Caco-2 (cell line): Measurements from ENCODE around the gene ITGB2. TPM values are rescaled to one million over a fixed set of nuclear protein-coding genes. Genes with fewer than 3 reads are reported as not detected.

ENCODE experiments used
- BruUV-seq: library from RNA; stranded (reverse); fragments of 400-500 nt; replicated peaks from 2 replicates; lab custom pipeline; 2021; lab: Mats Ljungman, UMichigan
- CTCF ChIA-PET: fragments of 300-600 bp; sonication (Branson Sonifier 250); formaldehyde crosslinking; loops from one replicate; lab custom pipeline; 2022; ENCODE audit warnings: antibody characterized with exemption; lab: Charles Lee
- POLR2A ChIA-PET: fragments of 300-600 bp; sonication (Branson Sonifier 250); formaldehyde crosslinking; loops from one replicate; lab custom pipeline; 2022; ENCODE audit warnings: antibody characterized with exemption; lab: Charles Lee
- DNase-seq, 2 experiments: peaks; one replicate each; pipeline versions ENCODE4 v3.0.0 to v3.0.0-alpha.2; 2020 to 2022
- H3K27me3 ChIP-seq: replicated peaks from 2 replicates; pipeline ENCODE4 v1.6.0; 2011; ENCODE audit warnings: low read length; ENCODE audit not compliant: control insufficient read depth, insufficient read depth
- H3K36me3 ChIP-seq: 2 replicates; pipeline ENCODE4 v1.5.1; 2011; ENCODE audit warnings: low read length; ENCODE audit not compliant: control insufficient read depth, insufficient read depth
- H3K4me1 ChIP-seq: fragments of 250-450 bp; sonication (Bioruptor Pico); 2 replicates; pipeline ENCODE4 v1.5.1; 2020; ENCODE audit warnings: mild to moderate bottlenecking
- H3K4me3 ChIP-seq: 2 replicates; pipeline ENCODE4 v1.5.1; 2011; ENCODE audit warnings: low read depth, mild to moderate bottlenecking, control low read depth, low read length
- H3K9me3 ChIP-seq: fragments of 250-450 bp; sonication (Bioruptor Pico); 2 replicates; pipeline ENCODE4 v1.5.1; 2020; ENCODE audit warnings: mild to moderate bottlenecking, moderate library complexity
- H3K27ac Mint-ChIP-seq: one replicate; pipeline ENCODE4 v1.8.0; 2022; ENCODE audit warnings: mixed read lengths; ENCODE audit not compliant: unreplicated experiment
- H3K27me3 Mint-ChIP-seq: one replicate; pipeline ENCODE4 v1.8.0; 2022; ENCODE audit warnings: mixed read lengths; ENCODE audit not compliant: insufficient read depth, unreplicated experiment
- H3K36me3 Mint-ChIP-seq: one replicate; pipeline ENCODE4 v1.8.0; 2022; ENCODE audit warnings: mild to moderate bottlenecking, mixed read lengths; ENCODE audit not compliant: insufficient read depth, unreplicated experiment
- H3K4me1 Mint-ChIP-seq: one replicate; pipeline ENCODE4 v1.8.0; 2022; ENCODE audit warnings: low read depth, mixed read lengths; ENCODE audit not compliant: unreplicated experiment
- H3K4me3 Mint-ChIP-seq: one replicate; pipeline ENCODE4 v1.8.0; 2022; ENCODE audit warnings: mild to moderate bottlenecking, moderate library complexity, mixed read lengths; ENCODE audit not compliant: unreplicated experiment
- H3K9me3 Mint-ChIP-seq: one replicate; pipeline ENCODE4 v1.8.0; 2022; ENCODE audit warnings: mixed read lengths; ENCODE audit not compliant: unreplicated experiment
- CTCF ChIP-seq, 2 experiments: fragments of 200-600 bp in 1 of 2; IDR thresholded peaks; 1 replicate in 1 of 2; 2 replicates in 1 of 2; pipeline versions ENCODE4 v1.5.1 to v1.8.0; 2011 to 2022; ENCODE audit warnings: antibody characterized with exemption in 1 of 2, control low read depth in 1 of 2, inconsistent platforms in 1 of 2, low read depth in 1 of 2, low read length in 1 of 2, mild to moderate bottlenecking in 1 of 2, moderate library complexity in 1 of 2; ENCODE audit not compliant: insufficient read depth in 1 of 2, severe bottlenecking in 1 of 2, unreplicated experiment in 1 of 2
- intact Hi-C: fragments of 100-400 bp; cut with micrococcal nuclease; formaldehyde crosslinking; loops from one replicate; pipeline ENCODE4 v1.10.0; 2022; ENCODE audit not compliant: unreplicated experiment
- total RNA-seq: library from RNA; stranded (reverse); gene quantifications from 2 replicates; pipeline ENCODE4 v1.2.3, GENCODE V29; 2022

Gene ITGB2
- total RNA-seq, 1 experiment from 2014 or later, result 0.48 TPM

GRCh38 chr21:44966135-44967081, 45.7 kb upstream of the ITGB2 start:
- no TSS peak for BruUV-seq
- no peaks in the 10 kb centered on the region for H3K27me3 ChIP-seq
- no peaks in the 10 kb centered on the region for H3K4me1 Mint-ChIP-seq
- intact Hi-C loops, result no loop called here
- H3K4me3 ChIP-seq, result no peak overlapping the region
- H3K36me3 Mint-ChIP-seq, result peaks cover 59% of the 10 kb centered on the region
- CTCF ChIA-PET, result interaction anchor here (1.8 kb wide), 1 partner anchor 170 kb away, joined by 6 read pairs; no protein-coding TSS in a partner anchor
- H3K4me1 ChIP-seq, result no peaks in the 10 kb centered on the region
- no peaks in the 10 kb centered on the region for H3K9me3 ChIP-seq
- H3K9me3 Mint-ChIP-seq, result peaks cover 8% of the 10 kb centered on the region
- H3K27ac Mint-ChIP-seq, result no peak overlapping the region
- H3K36me3 ChIP-seq, result no peaks in the 10 kb centered on the region; the same call in none of the 2 replicates
- POLR2A ChIA-PET, result no interaction called here
- no peak overlapping the region for H3K4me3 Mint-ChIP-seq
- no peak for DNase-seq
- no peaks in the 10 kb centered on the region for H3K27me3 Mint-ChIP-seq
- TF ChIP-seq CTCF (IDR thresholded peaks at IDR 0.05; ENCODE audit: insufficient read depth in 1 of 2, low read depth in 1 of 2, low read length in 1 of 2, severe bottlenecking in 1 of 2, unreplicated experiment in 1 of 2), result no peak

GRCh38 chr21:44965251-44966022, 44.7 kb upstream of the ITGB2 start:
- H3K9me3 Mint-ChIP-seq, result peaks cover 8% of the 10 kb centered on the region
- no peak for TF ChIP-seq CTCF (IDR thresholded peaks at IDR 0.05; ENCODE audit: insufficient read depth in 1 of 2, low read depth in 1 of 2, low read length in 1 of 2, severe bottlenecking in 1 of 2, unreplicated experiment in 1 of 2)
- no peaks in the 10 kb centered on the region for H3K4me1 Mint-ChIP-seq
- DNase-seq, result no peak
- H3K36me3 ChIP-seq, result no peaks in the 10 kb centered on the region; the same call in none of the 2 replicates
- ChIA-PET CTCF (no interaction called here), POLR2A (no interaction called here)
- BruUV-seq, result no TSS peak
- H3K27me3 Mint-ChIP-seq, result no peaks in the 10 kb centered on the region
- H3K27ac Mint-ChIP-seq, result no peak overlapping the region
- H3K4me1 ChIP-seq, result no peaks in the 10 kb centered on the region
- peaks cover 63% of the 10 kb centered on the region for H3K36me3 Mint-ChIP-seq
- H3K27me3 ChIP-seq, result no peaks in the 10 kb centered on the region
- H3K4me3 Mint-ChIP-seq, result no peak overlapping the region
- no peaks in the 10 kb centered on the region for H3K9me3 ChIP-seq
- intact Hi-C loops, result no loop called here
- no peak overlapping the region for H3K4me3 ChIP-seq

- Mint-ChIP-seq H3K4me3 (no peak overlapping the region), H3K4me1 (no peaks in the 10 kb centered on the region), H3K9me3 (peaks cover 8% of the 10 kb centered on the region), H3K27ac (no peak overlapping the region), H3K36me3 (peaks cover 62% of the 10 kb centered on the region), H3K27me3 (no peaks in the 10 kb centered on the region)
- no peak for DNase-seq
- Histone ChIP-seq H3K4me3 (no peak overlapping the region), H3K36me3 (no peaks in the 10 kb centered on the region; the same call in none of the 2 replicates), H3K27me3 (no peaks in the 10 kb centered on the region), H3K9me3 (no peaks in the 10 kb centered on the region), H3K4me1 (no peaks in the 10 kb centered on the region)
- no TSS peak for BruUV-seq
- ChIA-PET POLR2A (no interaction called here), CTCF (no interaction called here)
- intact Hi-C loops, result no loop called here
- TF ChIP-seq CTCF (IDR thresholded peaks at IDR 0.05; ENCODE audit: insufficient read depth in 1 of 2, low read depth in 1 of 2, low read length in 1 of 2, severe bottlenecking in 1 of 2, unreplicated experiment in 1 of 2), result no peak
Observed at GRCh38 chr21:44964381-44964780, 43.7 kb upstream of the ITGB2 start.
